ENCODE results near the gene CACNA2D4. TPM values are rescaled to one million over a fixed set of nuclear protein-coding genes. Genes with fewer than 3 reads are reported as not detected.
A peak's percentile ranks its signal among the peaks of the same experiment; 100 is the strongest.

CACNA2D4 gene
- total and polyA plus RNA-seq, 2 of the 13 experiments (the other 11 are each of a cell fraction or from before 2014, with no cell fraction given), result 14.2 to 136 TPM

DNA sequence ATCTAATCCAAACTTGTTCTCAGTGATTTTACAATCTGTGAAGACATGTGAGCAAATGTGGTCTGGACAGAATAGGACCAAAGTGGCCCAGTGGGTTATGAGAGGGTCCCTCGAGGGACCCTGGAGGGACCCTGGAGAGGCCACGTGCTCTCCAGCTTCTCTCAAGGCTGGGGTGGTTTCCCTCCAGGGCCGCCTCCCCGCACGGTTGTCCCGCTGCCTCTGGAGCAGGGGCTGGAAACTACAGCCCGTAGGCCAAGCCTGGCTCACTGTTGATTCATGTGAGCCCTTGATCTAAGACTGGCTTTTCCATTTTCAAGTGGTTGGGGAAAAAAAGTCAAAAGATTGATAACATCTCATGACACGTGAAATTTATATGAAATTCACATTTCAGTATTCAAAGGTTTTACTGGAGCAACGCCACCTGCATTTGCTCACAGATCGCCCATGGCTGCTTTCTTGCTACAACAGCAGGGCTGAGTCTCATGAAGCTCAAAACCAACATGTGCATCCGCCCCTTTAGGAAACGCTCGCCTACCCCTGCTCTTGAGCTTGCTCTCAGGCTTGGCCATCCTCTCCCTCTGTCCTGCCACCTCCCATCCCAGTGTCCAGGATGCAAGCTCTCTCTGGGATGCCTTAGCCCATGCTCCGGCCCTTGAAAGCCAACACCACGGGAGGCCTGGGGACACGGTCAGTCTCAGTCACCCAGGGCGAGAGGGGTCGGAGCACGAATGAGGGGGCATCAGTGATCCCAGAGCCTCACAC is 110.2 kb downstream of the CACNA2D4 start:
- Histone ChIP-seq H3K27ac (ENCODE audit: extremely low read length, insufficient read depth, low read length) (no peak overlapping the region), H3K36me3 (replicated peaks in 1 of 2; ENCODE audit: control insufficient read depth in 1 of 2, insufficient read depth in 2 of 2, low read length in 2 of 2) (no peaks in the 10 kb centered on the region), H3K9ac (ENCODE audit: insufficient read depth, low read depth, low read length) (no peak overlapping the region), H3K4me3 (replicated peaks in 1 of 3; ENCODE audit: insufficient read depth in 1 of 3, low read depth in 2 of 3, low read length in 3 of 3) (no peak overlapping the region), H3K4me1 (ENCODE audit: insufficient read depth, low read length) (peaks cover 86% of the 10 kb centered on the region), H2AFZ (ENCODE audit: low read length) (no peak overlapping the region), H3K79me2 (ENCODE audit: insufficient read depth, low read length) (peaks cover 4% of the 10 kb centered on the region), H3K9me3 (ENCODE audit: low read length) (no peaks in the 10 kb centered on the region), H3K4me2 (ENCODE audit: low read depth, low read length) (0 out of 2 replicates have a peak overlapping the region, but pooled peaks have one; percentile 1), H3K27me3 (ENCODE audit: control insufficient read depth in 1 of 2, insufficient read depth in 2 of 2, low read length in 2 of 2) (no peaks in the 10 kb centered on the region), H4K20me1 (ENCODE audit: insufficient read depth, low read length) (no peaks in the 10 kb centered on the region)
- intact Hi-C loops (cut with micrococcal nuclease; ENCODE audit: unreplicated experiment), result no loop called here
- BruUV-seq (replicated peaks), result TSS peak; percentile 17
- FAIRE-seq (no peak), ATAC-seq (no peak), DNase-seq (ENCODE audit: low spot score) (no peak)
- TF ChIP-seq ZNF121 (CRISPR knock-in tag; IDR thresholded peaks at IDR 0.05) (no peak), ZNF17 (CRISPR knock-in tag; IDR thresholded peaks at IDR 0.05) (no peak), ELF4 (CRISPR knock-in tag; IDR thresholded peaks at IDR 0.05; ENCODE audit: borderline replicate concordance) (no peak), ZNF205 (CRISPR knock-in tag; IDR thresholded peaks at IDR 0.05) (no peak), NONO (IDR thresholded peaks at IDR 0.05) (no peak), NONO (CRISPR knock-in tag; conservative IDR thresholded peaks at IDR 0.05) (no peak), ZNF614 (CRISPR knock-in tag; IDR thresholded peaks at IDR 0.05; ENCODE audit: borderline replicate concordance) (no peak), ZNF333 (CRISPR knock-in tag; IDR thresholded peaks at IDR 0.05; ENCODE audit: borderline replicate concordance) (no peak), ZFYVE20 (CRISPR knock-in tag; IDR thresholded peaks at IDR 0.05; ENCODE audit: borderline replicate concordance, low read depth) (no peak), ZNF605 (CRISPR knock-in tag; IDR thresholded peaks at IDR 0.05) (no peak), TBP (CRISPR knock-in tag; IDR thresholded peaks at IDR 0.05) (no peak), FOXJ3 (CRISPR knock-in tag; IDR thresholded peaks at IDR 0.05; ENCODE audit: borderline replicate concordance) (no peak), ZNF75D (CRISPR knock-in tag; IDR thresholded peaks at IDR 0.05; ENCODE audit: borderline replicate concordance) (no peak)
- TF ChIP-seq, protein P1, sequence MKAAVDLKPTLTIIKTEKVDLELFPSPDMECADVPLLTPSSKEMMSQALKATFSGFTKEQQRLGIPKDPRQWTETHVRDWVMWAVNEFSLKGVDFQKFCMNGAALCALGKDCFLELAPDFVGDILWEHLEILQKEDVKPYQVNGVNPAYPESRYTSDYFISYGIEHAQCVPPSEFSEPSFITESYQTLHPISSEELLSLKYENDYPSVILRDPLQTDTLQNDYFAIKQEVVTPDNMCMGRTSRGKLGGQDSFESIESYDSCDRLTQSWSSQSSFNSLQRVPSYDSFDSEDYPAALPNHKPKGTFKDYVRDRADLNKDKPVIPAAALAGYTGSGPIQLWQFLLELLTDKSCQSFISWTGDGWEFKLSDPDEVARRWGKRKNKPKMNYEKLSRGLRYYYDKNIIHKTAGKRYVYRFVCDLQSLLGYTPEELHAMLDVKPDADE (CRISPR knock-in tag; IDR thresholded peaks at IDR 0.05), result no peak
- TF ChIP-seq, protein P2, sequence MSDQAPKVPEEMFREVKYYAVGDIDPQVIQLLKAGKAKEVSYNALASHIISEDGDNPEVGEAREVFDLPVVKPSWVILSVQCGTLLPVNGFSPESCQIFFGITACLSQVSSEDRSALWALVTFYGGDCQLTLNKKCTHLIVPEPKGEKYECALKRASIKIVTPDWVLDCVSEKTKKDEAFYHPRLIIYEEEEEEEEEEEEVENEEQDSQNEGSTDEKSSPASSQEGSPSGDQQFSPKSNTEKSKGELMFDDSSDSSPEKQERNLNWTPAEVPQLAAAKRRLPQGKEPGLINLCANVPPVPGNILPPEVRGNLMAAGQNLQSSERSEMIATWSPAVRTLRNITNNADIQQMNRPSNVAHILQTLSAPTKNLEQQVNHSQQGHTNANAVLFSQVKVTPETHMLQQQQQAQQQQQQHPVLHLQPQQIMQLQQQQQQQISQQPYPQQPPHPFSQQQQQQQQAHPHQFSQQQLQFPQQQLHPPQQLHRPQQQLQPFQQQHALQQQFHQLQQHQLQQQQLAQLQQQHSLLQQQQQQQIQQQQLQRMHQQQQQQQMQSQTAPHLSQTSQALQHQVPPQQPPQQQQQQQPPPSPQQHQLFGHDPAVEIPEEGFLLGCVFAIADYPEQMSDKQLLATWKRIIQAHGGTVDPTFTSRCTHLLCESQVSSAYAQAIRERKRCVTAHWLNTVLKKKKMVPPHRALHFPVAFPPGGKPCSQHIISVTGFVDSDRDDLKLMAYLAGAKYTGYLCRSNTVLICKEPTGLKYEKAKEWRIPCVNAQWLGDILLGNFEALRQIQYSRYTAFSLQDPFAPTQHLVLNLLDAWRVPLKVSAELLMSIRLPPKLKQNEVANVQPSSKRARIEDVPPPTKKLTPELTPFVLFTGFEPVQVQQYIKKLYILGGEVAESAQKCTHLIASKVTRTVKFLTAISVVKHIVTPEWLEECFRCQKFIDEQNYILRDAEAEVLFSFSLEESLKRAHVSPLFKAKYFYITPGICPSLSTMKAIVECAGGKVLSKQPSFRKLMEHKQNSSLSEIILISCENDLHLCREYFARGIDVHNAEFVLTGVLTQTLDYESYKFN (CRISPR knock-in tag; conservative IDR thresholded peaks at IDR 0.05), result no peak
- TF ChIP-seq, protein P3, sequence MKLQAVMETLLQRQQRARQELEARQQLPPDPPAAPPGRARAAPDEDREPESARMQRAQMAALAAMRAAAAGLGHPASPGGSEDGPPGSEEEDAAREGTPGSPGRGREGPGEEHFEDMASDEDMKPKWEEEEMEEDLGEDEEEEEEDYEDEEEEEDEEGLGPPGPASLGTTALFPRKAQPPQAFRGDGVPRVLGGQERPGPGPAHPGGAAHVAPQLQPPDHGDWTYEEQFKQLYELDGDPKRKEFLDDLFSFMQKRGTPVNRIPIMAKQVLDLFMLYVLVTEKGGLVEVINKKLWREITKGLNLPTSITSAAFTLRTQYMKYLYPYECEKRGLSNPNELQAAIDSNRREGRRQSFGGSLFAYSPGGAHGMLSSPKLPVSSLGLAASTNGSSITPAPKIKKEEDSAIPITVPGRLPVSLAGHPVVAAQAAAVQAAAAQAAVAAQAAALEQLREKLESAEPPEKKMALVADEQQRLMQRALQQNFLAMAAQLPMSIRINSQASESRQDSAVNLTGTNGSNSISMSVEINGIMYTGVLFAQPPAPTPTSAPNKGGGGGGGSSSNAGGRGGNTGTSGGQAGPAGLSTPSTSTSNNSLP (IDR thresholded peaks at IDR 0.05; ENCODE audit: low read depth, low read length), result no peak
- TF ChIP-seq, protein P4, sequence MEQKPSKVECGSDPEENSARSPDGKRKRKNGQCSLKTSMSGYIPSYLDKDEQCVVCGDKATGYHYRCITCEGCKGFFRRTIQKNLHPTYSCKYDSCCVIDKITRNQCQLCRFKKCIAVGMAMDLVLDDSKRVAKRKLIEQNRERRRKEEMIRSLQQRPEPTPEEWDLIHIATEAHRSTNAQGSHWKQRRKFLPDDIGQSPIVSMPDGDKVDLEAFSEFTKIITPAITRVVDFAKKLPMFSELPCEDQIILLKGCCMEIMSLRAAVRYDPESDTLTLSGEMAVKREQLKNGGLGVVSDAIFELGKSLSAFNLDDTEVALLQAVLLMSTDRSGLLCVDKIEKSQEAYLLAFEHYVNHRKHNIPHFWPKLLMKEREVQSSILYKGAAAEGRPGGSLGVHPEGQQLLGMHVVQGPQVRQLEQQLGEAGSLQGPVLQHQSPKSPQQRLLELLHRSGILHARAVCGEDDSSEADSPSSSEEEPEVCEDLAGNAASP (CRISPR knock-in tag; IDR thresholded peaks at IDR 0.05; ENCODE audit: borderline replicate concordance), result no peak
- ChIA-PET CTCF (ENCODE audit: low intra/inter-chr PET ratio, low total read pairs) (no interaction called here), POLR2A (no interaction called here)
- in situ Hi-C loops (cut with HindIII; ENCODE audit: extremely low pct_ligation_motif_present, low pct_unique_long_range_greater_than_20kb), result loop anchor here (10.0 kb wide), 1 partner anchor 227 kb away; no protein-coding TSS in a partner anchor
- 95% methylated on average over 16 of the region's 19 CpGs for WGBS (ENCODE audit: low lambda C conversion rate)
